HG03439 (cell line): ENCODE results near the gene MAGEF1.

Source experiments
- ATAC-seq: cut with Tn5 transposase; IDR thresholded peaks from one replicate; pipeline ENCODE4 v1.9.1; 2021; ENCODE audit warnings: mild to moderate bottlenecking, moderate library complexity; ENCODE audit not compliant: unreplicated experiment

The MAGEF1 gene

GRCh38 chr3:184711493-184712247 is at the start of gene MAGEF1:
Gene MAGEF1 (minus strand): TSS chr3:184712064. CDS start chr3:184711821, 243 bp downstream.
- ATAC-seq = peak; percentile 76

- ATAC-seq = no peak
These were observed 49.4 kb upstream of the MAGEF1 start for GRCh38 chr3:184761075-184761841.

- no peak for ATAC-seq
These were observed 48.6 kb upstream of the MAGEF1 start for GRCh38 chr3:184760337-184761074.

GRCh38 chr3:184759666-184760200 is 47.9 kb upstream of the MAGEF1 start:
- no peak for ATAC-seq

GRCh38 chr3:184758056-184758455 is 46.2 kb upstream of the MAGEF1 start:
- ATAC-seq = no peak

- no peak for ATAC-seq
These were observed 45.3 kb upstream of the MAGEF1 start for GRCh38 chr3:184757022-184757651.

- no peak for ATAC-seq
These were observed 44.5 kb upstream of the MAGEF1 start for GRCh38 chr3:184756151-184757021.

- ATAC-seq = no peak
These were observed 43.5 kb upstream of the MAGEF1 start for GRCh38 chr3:184755315-184755731.

- no peak for ATAC-seq
These were observed 40.5 kb upstream of the MAGEF1 start for GRCh38 chr3:184752361-184752760.

GRCh38 chr3:184751204-184752040 is 39.6 kb upstream of the MAGEF1 start:
- ATAC-seq = no peak

- no peak for ATAC-seq
These were observed 38.7 kb upstream of the MAGEF1 start for GRCh38 chr3:184750349-184751083.

- ATAC-seq = no peak
These were observed 37.4 kb upstream of the MAGEF1 start for GRCh38 chr3:184749168-184749744.

GRCh38 chr3:184748219-184749135 is 36.6 kb upstream of the MAGEF1 start:
- ATAC-seq = no peak

GRCh38 chr3:184746131-184747120 is 34.6 kb upstream of the MAGEF1 start:
- no peak for ATAC-seq

- ATAC-seq = no peak
These were observed 33.7 kb upstream of the MAGEF1 start for GRCh38 chr3:184745526-184745925.

GRCh38 chr3:184743248-184743647 is 31.4 kb upstream of the MAGEF1 start:
- ATAC-seq = no peak
